H54 (cell line): Measurements from ENCODE around the gene F2.
"Not testable (repeated sequence)": the region's sequence is repeated elsewhere in the genome, so short reads cannot be mapped to it uniquely, and the experiment has no call there.

Source experiments
- DNase-seq: peaks from one replicate; pipeline ENCODE4 v3.0.0; 2011; ENCODE audit warnings: low spot score, mixed read lengths; ENCODE audit not compliant: insufficient read length
- FAIRE-seq: peaks from 3 replicates; lab custom pipeline; 2011; peaks lifted over from hg19 to GRCh38; lab: Jason Lieb, UNC
- POLR2A ChIP-seq: IDR thresholded peaks from 2 replicates; pipeline ENCODE4 v1.6.1; 2011; ENCODE audit warnings: low read depth, mild to moderate bottlenecking, low read length

Gene F2

DNA sequence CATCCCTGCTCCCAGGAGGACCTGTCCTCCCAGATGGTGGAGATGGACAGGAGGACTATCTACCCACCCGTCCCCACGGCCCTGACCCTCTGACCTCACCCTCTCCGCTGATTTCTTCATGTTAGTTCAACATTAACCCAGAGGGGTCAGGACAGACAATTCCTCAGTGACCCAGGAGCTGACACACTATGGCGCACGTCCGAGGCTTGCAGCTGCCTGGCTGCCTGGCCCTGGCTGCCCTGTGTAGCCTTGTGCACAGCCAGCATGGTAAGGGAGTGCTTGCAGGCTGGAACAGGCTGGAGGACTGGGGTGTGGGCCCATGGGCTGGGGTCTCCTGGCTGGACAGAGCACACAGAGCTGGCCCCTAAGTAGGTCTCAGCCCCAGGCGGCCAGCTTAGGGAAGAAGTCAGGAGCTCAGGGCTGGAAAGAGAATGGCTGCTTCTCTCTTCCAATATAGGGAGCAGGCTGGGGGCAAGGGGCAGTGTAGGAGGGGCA lies at the start of gene F2:
Gene F2 (plus strand): TSS at position 166 of the 495 bp plus-strand sequence. CDS start 23 bp downstream, at position 189.
- no peak for FAIRE-seq
- no peak for TF ChIP-seq POLR2A

DNA sequence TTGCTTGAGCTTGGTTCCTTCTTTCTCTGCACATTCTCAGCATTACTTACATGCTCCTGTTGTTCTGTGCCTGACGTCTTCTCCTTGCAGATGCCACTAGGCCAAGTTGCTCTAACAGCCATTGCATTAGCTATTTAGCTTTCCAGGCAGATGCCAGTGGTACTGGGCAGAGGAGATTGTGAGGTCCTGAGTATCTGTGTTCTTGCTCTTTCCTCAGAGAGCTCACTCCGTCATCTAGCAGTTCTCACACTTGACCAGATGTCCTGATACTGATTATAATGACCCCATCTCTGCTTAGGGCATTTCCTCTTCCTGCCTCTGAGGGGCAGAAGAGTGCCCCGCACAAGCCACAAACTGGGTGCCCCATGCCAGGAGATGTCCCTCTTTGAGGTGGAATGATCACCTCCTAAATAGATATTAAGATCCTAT lies 49.3 kb upstream of the F2 start:
- FAIRE-seq (no peak), DNase-seq (no peak)
- no peak for TF ChIP-seq POLR2A

More for the DNA sequence above, at the start of gene F2:
- no peak for DNase-seq

DNA sequence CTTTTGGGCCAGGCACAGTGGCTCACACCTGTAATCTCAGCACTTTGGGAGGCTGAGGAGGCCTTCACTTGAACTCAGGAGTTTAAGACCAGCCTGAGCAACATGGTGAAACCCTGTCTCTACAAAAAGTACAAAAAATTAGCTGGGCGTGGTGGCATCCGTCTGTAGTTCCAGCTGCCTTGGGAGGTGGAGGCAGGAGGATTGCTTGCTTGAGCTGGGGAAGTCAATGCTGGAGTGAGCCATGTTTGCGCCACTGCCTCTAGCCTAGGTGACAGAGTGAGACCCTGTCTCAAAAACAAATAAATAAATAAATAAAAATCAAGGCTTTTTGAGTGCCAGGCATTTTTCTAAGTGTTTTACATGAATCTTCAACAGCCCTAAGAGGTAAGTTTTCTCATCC lies 48.5 kb upstream of the F2 start:
- not testable (repeated sequence) for DNase-seq, FAIRE-seq

DNA sequence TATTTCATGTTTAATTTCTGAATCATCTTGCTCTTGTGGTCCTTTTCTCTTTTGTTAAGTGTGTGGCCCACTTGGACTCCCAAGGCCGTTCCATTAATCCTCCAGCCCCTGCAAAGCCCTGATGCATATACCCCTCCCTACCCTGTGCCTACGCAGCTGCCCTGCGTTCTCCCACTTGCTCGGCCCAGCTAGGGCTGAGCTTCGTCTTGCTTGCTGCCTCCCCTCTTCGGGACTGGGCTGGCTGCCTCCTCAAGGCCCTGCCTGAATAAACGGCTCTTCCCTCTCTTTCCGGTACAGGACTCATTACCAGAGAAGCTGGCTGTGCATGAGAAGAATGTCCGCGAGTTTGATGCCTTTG lies 47.1 kb upstream of the F2 start:
- FAIRE-seq (no peak), DNase-seq (no peak)
- TF ChIP-seq POLR2A: no peak

DNA sequence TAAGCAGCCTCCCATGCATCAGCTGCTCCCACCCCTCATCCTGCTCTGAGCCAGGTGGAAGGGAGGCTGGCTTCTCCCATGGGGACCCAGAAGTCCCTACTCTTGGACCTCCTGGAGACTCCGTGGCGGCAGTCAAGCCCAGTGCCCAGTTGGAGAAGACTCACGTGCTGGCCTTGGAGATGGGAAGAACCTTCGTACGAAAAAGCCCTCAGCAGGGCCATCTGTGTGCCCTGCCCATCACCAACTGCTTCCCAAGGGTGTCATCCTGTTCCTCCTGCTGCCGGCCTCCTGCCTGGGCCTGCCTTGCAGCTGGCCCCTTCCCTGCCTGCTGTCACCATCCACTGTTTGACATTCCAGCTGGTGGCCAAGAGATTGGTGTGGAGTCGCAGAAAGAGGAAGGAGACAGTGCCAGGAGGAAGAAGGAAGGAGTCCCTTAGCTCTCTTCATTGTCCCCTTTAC lies 46.6 kb upstream of the F2 start:
- FAIRE-seq (no peak), DNase-seq (no peak)
- no peak for TF ChIP-seq POLR2A

DNA sequence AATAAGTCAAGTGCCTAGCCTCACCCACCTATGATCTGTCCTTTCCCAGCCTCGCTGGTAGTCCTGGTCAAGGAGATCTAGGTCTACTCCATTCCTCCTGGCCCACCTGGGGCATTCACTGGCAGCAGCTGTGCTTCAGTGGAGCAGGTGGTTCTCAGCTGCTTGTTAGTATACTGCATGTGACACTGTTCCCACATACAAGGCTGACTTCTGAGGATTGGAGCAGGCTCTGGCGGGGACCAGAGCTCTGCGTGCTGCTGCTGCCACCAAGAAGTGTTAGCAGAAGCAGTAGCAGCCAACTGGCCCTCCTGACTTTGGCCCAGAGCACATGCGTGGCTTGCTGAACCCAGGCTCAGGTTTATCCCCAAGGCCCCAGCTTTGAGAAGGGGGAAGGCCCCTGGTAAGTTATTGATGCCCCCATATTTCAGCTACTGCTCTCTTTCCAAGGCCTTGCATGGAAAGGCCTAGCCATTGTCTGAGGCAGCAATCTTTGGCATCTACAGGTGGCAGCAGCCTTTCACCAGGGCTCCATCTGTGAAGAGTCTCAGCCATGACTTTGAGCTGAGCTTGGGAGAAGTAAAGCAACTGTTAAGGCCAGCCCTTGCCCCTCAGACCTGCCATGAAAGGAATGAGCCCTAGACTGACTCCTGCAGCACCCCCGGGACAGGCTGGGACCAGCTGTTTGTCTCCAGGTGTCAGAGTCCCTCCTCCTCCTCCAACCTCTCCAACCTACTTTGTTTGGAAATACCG lies 45.1 kb upstream of the F2 start:
- no peak for TF ChIP-seq POLR2A
- DNase-seq (no peak), FAIRE-seq (no peak)

DNA sequence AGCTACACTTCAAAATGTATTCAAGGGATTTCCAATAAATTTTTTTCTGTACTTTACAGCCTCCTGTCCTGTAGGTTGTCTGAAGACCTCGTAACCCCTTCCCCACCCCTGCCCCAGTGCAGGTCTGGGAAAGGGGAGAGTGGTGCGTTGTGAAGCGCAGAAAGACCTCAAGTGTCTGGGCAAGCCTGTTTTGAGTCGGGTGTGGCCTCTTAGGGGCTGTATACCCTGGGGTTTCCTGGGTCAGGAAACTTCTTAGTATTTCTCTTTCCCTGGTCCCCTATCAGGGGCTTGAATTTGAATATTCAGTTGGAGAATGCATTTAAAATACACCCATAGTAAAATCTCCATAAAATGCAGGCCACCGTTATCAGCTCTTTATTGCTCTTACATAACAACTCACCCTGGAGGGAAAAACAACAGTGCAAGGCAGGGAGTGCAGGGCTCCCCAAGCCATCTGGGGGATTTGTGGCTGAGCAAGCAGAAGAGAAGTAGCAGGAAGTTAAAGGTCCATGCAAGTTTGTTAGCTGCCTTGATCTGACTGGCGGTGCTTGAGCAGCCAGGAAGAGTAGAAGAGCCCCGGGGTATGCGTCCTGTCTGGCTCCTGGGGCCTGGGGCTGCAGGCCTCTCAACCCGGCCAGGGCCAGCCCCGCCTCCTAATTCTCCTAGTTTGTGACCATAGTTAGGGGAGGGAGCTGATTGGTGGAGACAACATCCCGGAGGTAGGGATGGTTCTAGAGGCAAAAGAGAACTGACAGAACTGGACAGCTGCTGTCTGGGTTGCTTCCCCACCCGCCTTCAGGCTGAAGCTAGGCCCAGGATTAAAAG lies 44.3 kb upstream of the F2 start:
- no peak for TF ChIP-seq POLR2A
- FAIRE-seq: no peak
- DNase-seq: no peak

DNA sequence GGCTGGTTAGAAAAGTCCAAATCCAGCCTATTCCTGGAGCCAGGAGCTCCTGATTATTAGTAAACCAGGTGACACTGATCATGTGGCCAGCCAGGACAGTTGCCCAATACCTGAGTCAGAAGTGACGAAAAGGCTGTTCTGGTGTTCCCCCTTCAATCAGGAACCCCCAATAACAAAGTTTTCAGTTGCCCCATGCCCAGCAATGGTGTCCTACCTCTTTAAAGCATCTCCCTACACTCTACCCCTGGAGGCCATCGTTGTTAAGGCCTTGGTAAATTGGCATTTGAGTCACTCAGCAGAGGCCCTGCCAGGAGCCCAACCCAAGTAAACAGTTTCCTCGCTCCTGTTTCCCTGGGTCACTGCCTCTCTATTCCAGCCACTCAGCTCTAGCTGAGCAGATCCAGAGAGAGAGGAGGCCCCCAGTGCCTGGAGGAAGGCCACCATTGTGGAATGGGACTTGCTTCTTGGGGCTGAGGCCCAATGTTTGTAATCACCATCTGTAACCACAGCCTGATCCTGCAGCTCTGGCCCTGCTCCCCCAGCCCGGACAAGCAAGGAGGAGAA lies 43.6 kb upstream of the F2 start:
- FAIRE-seq (no peak), DNase-seq (peak; percentile 76)
- no peak for TF ChIP-seq POLR2A

DNA sequence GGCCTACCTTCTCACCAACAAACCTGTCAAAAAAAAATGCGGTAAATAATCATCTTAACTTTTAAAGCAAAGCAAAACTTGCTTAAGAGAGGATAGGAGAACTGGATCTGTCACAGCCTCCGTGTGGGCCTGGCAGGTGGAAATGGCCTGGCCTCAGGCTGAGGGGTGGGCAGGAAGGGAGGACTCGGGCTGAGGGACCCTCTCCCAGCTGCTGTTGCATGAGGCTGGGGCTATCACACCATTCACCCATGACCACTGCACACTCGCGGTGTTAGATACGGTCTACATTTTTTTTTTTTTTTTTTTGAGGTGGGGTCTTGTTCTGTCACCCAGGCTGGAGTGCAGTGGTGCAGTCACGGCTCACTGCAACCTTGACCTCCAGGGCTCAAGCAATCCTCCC lies 43.1 kb upstream of the F2 start:
- TF ChIP-seq POLR2A: no peak
- no peak for FAIRE-seq
- DNase-seq: no peak

DNA sequence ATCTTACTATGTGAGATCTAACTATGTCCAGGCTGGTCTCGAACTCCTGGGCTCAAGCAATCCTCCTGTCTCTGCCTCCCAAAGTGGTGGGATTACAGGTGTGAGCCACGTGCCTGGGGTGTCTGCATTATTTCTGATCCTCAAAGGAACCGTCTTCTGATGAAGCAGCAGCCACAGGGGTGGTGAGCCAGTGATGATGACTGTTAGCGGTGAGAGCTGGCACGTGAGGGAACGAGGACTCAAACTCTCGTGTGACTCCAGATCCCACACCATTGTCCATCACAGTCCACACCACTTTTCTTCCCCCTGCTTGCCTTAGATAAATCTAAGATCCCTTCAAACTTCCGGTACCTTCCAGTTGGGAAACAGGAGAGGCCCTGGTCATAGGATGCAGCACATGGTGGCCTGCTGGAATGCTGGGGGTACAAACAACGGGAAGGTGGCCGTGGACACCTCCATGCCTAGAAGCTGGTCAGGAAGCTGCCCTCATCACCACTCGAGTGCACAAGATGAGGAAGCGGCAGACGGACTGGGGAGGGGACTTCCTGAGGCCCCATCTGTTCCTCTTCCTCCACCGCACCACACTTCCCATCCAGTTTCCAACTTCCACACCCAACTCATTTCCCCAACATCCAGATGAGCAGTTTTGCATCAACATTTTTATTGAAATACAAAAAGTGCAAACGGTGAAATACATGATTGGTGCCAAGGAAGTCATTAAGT lies 42.4 kb upstream of the F2 start:
- FAIRE-seq: no peak
- TF ChIP-seq POLR2A: no peak
- DNase-seq: no peak

DNA sequence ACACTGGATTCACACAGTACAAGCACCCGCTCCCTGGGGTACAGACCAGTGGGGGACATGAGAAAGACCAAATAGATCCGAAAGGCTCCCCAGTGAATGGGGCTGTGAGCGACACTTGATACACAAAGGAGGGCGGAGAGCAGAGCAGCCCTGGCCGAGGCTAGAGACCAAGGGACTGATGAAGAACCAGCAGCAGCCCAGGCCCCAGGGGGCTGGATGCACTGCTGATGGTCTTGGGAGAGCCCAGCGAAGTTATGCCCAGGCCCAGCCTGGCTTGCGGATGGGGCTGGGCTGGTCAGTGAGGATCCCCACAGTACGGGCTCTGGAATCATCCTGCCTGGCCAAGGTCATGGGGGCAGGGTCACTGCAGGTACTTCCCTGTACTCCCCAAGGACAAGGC lies 41.8 kb upstream of the F2 start:
- no peak for TF ChIP-seq POLR2A
- no peak for FAIRE-seq
- DNase-seq: no peak

DNA sequence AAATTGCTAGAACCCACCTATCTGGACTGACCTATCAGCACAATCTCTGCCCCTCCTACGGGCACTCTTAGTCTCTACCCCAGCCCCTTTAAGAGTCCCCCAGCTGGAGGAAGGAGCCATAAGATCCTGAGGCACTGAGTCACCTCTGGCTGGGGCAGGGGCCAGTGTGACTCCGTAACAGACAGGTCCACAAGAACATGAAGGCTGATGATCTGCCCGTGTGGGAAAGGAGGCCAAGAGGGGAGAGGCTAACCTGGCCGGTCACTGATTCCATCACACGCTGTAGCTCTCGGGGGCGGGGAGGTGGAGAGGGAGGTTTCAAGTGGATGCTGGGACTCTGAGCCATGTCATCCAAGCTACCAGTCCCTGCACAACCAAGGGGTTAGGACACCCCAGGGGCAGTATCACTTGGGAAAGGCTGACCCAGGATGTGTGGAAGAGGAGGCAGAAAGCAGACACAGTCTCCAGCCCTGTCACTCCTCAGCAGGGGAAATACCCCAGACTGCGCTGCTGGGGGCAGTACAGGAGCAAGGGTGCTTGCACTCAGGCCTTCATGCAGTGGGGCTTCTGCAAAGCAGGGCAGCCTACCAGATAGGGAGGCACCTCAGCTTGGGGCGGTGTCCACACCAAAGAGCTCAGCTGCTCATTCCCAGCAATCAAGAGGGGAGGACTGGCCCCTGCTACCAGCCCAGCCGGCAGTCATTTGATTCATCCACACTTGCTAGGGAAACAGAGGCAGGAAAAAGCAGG lies 40.8 kb upstream of the F2 start:
- no peak for DNase-seq
- no peak for FAIRE-seq
- no peak for TF ChIP-seq POLR2A

DNA sequence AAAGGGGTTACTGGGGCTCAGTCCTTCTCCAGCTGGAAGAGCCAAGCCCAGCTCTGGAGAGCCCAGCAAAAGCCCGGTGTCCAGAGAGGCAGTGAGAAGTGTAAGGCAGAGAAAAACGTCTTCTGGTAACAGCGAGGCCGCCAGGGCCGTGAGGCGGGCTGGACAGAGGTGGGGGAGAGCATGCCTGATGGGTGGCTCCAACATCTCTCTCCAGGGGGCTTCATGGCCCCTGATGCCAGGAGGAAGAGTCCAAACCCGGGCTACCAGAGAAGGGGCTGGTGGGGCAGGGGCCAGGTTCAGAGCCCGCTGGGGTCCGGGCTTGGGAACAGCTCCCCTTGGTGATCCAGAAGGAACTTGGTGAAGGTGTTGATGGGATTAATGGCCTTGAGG lies 40.3 kb upstream of the F2 start:
- DNase-seq (no peak), FAIRE-seq (no peak)
- TF ChIP-seq POLR2A: no peak
